MM.1S (cell line): ENCODE measurements around the gene TLR6.

Experiments
- EZH2 ChIP-seq: fragments of 300-600 bp; sonication (generic); optimal IDR thresholded peaks from 2 replicates; pipeline ENCODE3; 2017; ENCODE audit warnings: low read depth, mild to moderate bottlenecking, antibody characterized with exemption, low read length, mixed read lengths
- EZH2phosphoT487 ChIP-seq: fragments of 300-600 bp; sonication (generic); IDR thresholded peaks from 2 replicates; pipeline ENCODE4 v1.6.1; 2018; ENCODE audit warnings: antibody characterized with exemption, low read length
- TF ChIP-seq, protein P1 (sequence below): fragments of 300-600 bp; sonication (generic); IDR thresholded peaks from 2 replicates; pipeline ENCODE4 v1.5.1; 2016; ENCODE audit warnings: antibody characterized with exemption, low read length, mixed read lengths

GRCh38 chr4:38889143-38889542 is 32.5 kb upstream of the TLR6 start:
- TF ChIP-seq, protein P1, sequence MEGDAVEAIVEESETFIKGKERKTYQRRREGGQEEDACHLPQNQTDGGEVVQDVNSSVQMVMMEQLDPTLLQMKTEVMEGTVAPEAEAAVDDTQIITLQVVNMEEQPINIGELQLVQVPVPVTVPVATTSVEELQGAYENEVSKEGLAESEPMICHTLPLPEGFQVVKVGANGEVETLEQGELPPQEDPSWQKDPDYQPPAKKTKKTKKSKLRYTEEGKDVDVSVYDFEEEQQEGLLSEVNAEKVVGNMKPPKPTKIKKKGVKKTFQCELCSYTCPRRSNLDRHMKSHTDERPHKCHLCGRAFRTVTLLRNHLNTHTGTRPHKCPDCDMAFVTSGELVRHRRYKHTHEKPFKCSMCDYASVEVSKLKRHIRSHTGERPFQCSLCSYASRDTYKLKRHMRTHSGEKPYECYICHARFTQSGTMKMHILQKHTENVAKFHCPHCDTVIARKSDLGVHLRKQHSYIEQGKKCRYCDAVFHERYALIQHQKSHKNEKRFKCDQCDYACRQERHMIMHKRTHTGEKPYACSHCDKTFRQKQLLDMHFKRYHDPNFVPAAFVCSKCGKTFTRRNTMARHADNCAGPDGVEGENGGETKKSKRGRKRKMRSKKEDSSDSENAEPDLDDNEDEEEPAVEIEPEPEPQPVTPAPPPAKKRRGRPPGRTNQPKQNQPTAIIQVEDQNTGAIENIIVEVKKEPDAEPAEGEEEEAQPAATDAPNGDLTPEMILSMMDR: no peak
- TF ChIP-seq EZH2phosphoT487 (no peak), EZH2 (no peak)
